ENCODE results near the gene IKZF4.
"Not testable (repeated sequence)": the region's sequence is repeated elsewhere in the genome, so short reads cannot be mapped to it uniquely, and the experiment has no call there.

Gene IKZF4

DNA sequence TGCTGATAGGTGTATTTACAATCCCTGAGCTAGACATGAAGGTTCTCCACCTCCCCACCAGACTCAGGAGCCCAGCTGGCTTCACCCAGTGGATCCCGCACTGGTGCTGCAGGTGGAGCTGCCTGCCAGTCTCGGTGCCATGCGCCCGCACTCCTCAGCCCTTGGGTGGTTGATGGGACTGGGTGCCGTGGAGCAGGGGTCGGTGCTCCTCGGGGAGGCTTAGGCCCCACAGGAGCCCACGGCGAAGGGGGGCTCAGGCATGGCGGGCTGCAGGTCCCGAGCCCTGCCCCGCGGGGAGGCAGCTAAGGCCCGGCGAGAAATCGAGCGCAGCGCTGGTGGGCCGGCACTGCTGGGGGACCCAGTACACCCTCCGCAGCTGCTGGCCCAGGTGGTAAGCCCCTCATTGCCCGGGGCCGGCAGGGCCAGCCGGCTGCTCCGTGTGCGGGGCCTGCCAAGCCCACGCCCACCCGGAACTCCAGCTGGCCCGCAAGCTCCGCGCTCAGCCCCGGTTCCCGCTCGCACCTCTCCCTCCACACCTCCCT lies 20.8 kb upstream of the IKZF4 start:
- DNase-seq = not testable (repeated sequence)

DNA sequence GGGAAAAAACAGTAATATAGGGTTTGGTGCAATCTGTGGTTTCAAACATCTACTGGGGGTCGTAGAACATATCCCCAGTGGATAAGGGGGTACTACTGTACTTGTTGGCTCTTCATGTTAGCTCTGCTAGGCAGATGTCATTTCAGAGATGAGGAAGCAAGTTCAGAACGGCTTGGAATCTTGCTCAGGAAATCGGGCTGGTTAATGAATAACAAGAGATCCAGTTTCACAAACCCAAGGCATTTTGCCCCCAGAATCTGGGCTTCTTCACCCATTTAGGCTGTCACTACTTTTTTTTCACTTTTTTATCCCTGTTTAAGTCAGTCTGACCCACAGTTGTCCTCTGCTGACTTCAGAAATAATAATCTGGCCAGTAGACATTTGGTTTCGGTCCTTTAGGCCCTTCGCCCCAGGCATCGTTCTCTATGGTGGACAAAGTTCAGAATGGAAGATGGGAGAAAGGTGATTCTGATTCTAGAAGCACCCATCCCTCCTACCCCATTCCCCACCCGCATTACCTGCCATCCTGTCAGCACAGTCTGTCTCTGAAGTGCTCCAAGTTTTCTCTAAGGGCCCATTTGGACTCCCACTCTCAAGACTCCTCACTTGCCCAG lies 19.2 kb upstream of the IKZF4 start:
- DNase-seq = no peak

DNA sequence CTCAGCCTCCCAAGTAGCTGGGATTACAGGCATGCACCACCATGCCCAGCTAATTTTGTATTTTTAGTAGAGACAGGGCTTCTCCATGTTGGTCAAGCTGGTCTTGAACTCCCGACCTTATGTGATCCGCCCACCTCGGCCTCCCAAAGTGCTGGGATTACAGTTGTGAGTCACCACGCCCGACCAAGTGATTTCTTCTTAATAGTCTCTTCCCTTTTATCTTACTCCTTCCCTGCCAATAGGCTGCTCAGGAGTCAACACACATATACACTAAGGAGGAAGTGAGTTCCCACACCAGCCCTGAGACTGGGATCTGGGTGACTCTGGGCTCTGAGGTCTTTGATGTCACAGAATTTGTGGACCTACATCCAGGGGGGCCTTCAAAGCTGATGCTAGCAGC lies 17.5 kb upstream of the IKZF4 start:
- not testable (repeated sequence) for DNase-seq

DNA sequence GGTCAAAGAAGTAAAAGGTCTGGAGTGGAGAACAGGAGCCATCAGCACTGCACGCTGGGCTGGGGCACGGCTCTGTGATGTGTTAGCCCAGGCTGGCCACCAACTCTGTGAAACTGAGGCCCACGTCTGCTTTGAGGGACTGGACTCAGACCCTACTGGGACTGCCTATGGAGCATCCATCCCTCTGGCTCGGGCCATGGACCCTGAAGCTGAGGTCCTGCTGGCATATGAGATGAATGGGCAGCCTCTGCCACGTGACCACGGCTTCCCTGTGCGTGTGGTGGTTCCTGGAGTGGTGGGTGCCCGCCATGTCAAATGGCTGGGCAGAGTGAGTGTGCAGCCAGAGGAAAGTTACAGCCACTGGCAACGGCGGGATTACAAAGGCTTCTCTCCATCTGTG lies 16.6 kb upstream of the IKZF4 start:
- DNase-seq = no peak

DNA sequence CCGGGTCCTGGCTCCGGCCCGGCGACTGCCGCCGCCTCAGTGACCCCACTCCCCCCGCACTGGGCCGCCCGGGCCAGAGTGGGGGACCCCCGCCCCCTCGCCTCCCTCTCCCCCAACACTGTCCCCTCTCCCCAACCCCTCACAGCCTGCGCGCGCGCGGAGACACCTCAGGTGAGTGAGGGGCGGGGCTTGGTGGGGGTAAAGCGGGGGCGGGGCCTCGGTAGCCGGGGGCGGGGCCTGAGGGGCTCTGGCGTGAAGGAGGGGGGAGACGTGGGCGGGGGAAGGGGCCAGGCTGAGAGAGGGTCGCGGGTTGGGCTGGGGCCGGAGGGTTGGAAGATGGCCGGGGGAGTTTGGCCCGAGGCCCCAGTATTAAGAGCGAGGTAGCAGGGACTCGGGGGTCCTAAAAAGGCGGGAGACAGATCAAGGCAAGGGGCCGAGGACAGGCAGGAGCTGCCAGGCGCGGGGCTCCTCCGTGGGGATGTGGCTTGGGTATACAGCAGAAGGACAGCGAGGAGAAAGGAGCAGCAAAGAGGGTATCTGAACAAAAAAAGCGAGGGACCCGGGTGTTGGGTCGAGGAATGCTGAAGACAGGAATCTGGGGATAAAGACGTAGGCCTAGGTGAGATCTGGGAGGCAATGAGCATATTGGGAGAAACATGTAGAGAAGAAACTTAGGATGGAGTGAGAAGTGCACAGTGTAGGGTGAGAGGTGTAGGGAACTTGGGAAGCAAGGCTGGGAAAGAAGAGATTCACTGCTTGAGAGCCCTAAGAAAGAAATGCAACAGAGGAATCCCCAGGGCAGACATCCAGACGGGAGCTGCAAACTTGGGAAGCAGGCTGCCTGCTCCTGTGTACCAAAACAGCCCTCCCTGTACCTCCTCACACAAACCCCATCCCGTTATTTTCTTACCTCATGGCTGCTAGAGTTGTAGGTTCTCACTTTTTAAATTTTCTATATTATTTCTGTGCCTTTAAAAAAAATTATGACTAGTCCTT lies 13.0 kb upstream of the IKZF4 start:
- DNase-seq = peak; percentile 49

DNA sequence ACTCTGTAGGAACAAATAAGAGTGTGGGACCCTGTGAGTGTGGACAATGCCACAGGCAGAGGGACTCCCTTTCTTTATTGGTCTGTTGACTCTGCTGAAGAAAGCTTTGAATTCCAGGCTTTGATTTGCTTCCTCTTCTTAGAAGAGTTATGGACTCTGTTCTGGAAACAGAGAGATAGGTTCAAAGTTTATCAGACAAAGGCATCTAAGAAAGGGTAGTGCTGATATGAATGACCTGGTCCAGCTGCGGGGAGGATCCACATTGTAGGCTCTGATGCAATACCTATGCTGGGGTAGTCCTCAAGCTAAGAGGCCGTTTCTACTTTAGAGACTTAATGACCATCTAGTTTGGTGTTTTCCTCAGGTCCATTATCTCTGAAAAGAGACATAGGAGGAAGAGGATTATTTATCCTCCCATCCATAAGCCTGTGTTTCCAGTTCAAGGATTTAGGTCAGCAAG lies 10.7 kb upstream of the IKZF4 start:
- no peak for DNase-seq

DNA sequence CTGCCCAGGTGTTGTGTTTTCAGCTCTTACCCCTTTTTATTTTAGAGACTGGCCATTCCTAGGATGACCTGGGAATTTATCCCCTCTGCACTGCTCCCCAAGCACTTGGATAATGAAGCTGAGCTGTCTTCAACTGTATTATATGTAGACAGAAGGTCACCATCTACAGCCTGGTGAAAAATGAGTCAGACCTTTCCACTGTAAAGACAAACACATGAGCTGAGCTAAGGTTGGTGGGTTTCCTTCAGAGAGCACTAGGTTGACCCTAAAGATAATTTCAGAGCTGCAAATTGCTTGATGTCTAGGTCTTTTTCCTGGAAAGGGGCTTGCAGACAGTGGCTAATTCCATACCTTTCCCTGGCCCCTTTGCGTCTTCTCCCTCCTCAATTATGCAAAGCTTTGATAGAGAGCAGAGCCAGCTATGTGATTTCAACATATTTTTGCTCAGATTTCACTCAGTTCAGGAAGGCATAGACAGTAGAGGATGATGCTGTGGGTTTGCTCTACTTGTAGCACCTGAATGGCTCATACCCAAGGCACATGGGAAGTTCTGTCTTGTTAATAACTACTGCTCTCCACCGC lies 9.2 kb upstream of the IKZF4 start:
- no peak for DNase-seq

DNA sequence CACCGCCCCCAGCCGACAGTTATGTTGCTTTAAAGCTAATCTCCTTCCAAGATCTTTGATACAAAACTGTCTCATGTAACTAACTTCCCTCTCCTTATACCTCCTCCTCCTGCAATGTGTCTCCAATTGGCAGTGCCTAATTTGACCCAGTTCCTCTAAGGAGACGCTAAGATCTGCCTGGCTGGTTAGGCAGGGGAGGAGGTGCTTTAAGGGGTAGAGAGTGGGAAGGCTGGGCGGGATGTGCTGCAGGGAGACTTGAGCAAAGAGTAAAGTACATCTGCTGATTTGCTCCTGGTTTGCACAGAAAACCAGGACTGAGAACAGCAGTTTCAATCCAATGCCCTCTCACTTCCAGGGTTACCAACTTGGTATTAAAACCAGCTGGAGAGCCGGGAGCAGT lies 7.4 kb upstream of the IKZF4 start:
- DNase-seq = no peak

DNA sequence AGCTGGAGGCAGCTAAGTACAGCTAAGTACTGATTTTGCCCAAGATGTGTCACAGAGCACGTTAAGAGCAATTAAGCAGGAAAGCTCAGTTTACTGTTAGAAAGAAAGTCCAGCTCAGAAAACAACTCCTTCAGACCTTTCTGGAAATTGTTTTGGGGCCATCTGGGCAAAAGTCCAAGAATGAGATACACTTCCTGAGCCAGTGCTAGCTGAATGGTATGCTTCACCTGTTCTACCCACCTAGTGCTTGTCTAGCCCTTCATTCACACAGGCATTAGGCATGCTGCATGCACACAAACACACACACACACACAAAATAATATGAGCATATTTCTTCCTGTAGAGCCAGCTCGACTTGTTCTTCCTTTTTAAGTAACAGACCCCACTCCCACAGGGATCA lies 6.6 kb upstream of the IKZF4 start:
- no peak for DNase-seq

DNA sequence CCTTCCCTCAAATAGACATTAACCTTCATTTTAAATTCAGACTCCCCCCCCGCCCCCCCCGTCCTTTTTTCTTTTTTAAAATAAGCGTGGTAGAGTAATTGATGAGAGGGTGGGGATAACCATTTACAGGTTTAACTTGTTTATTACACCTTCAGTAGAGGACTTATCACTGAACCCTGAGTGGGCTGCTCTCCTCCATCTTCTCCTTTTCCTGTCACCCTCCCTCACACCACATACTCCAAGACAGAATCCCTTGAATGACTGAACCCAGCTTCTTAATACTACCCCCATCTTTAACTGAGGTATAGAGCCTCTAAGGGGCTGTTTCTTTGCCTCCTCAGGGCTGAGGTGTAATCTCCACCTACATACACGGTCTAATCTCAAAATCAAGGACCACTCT lies 3.7 kb upstream of the IKZF4 start:
- DNase-seq = no peak

DNA sequence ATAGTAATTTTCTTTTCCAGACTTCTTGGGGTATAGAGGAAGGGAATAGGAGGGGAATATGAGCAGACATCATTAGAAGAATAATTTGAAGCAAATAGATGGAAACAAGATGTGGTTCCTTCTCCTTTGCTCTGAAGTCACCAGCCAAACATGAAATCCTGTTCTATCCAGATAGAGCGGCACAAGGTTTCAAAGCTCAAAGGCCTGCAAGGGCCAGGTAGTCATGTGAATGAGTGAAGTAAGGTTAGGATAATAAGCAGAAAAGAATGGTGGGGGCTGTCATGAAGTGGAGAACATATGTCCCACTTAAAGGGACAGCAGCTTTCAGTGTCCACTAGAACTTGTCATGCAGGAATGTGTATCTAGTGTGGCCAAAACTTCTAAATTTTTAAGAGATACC lies 2.5 kb upstream of the IKZF4 start:
- DNase-seq = no peak

DNA sequence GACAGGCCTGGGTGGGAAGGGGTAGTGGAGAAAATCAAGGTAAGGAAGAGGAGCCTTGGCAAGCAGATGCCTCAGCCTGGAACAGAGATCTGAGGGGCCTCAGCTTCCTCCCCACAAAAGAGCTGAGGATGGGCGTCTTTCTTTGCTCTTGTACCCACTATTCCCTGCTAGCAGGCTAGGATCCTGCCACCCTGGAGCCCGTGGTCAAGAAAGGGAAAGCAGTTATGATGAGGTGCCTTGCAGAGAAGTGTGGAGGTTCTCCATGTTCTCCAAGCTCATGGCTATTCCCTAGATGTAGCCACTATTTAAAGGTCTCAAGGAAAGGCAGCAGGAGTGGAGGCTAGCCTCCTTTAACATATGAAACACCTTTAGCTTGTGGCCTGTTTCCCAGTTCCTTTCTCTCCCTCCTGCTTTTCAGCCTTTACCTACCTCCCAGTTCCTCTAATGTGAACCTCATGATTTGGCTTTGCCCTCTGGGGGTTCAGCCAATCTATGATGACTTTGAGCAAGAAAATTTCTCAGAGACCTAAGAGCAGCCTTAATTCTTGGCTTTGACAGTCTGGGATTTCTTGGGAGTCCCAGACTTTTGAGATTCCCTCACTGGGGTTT lies 1.1 kb downstream of the IKZF4 start:
- no peak for DNase-seq

DNA sequence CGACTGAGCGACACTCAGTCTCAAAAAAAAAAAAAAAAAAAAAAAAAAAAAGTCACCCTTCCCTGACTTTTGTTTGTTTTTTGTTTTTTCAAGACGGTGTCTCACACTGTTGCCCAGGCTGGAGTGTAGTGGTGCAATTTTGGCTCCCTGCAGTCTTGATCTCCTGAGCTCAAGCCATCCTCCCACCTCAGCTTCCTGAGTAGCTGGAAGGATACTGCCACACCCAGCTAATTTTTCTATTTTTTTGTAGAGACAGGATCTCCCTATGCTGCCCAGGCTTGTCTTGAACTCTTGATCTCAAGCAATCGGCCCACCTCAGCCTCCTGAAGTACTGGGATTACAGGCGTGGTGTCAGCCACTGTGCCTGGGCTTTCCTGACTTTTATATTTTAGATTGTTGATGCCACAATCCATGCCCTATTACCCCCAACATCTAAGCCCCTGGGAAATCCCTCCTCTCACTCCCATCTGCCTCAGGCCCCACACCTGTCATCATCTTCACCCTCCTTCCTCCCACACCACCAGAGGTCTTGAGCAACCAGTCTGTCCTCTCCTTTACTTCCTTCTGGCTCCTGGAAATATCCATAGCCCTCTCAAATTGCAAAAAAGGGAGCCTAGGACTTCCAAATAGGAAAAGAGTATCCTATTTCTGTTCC lies 7.8 kb downstream of the IKZF4 start:
- DNase-seq = no peak

DNA sequence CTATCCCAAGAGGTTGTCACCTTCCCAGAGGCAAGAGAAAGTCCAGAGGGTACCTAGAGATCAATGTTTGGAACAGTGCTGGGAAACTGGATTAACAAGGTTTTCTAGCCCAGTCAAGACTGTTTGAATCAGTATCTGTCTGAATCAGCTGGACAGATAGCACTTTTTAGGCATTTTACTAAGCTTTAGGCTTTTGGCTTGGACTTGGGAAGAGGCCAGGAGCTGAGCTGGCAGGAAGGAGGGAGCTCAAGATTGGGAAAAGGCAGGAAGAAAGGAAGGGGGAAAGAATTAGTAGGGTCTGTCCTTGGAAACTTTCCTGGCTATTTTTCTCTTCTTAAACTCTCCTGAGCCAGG lies 8.3 kb downstream of the IKZF4 start:
- DNase-seq = no peak

DNA sequence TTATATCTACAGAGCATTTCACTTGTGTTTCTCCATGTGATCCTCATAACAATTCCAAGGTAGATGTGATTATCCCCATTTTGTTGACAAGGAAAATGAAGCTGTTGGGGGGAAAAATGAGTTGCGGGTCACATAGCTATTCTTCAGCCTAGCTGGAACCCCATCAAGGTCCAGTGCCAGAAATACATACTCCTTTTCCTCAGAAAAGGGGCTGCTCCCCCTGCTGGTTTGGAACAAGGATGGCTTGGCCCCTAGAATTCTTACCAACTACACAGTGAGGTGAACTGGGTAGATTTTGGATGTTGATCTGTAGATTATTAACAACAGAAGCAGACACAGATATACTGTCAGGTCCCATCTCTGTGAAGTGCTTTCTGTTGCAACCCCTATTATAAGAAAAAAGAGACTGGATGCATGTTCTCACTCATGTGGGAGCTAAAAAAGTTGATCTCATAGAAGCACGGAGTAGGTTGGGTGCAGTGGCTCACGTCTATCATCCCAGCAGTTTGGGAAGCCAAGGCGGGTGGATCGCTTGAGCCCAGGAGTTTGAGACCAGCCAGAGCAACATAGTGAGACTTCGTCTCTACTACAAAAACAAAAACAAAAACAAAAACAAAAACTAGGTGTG lies 8.9 kb downstream of the IKZF4 start:
- peak; percentile 37 for DNase-seq

DNA sequence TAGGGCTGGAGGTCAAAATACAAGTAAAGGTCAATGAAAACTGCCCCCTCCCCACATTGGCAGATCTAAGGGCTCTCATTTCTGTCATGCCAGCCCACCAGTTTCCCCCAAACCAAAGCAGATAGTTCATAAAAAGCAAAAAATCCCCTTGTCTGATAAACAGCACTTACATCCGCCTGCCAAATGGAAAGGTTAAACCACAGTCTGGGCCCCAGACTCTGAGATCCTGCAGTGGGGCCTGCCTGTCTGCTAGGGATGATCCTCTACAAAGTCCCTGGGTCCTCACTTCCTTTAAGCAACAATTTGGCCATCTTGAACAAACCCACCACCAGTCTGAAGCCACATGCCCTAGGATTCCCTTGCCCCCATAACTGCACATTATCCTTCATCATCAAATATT lies 11.1 kb downstream of the IKZF4 start:
- peak; percentile 23 for DNase-seq

DNA sequence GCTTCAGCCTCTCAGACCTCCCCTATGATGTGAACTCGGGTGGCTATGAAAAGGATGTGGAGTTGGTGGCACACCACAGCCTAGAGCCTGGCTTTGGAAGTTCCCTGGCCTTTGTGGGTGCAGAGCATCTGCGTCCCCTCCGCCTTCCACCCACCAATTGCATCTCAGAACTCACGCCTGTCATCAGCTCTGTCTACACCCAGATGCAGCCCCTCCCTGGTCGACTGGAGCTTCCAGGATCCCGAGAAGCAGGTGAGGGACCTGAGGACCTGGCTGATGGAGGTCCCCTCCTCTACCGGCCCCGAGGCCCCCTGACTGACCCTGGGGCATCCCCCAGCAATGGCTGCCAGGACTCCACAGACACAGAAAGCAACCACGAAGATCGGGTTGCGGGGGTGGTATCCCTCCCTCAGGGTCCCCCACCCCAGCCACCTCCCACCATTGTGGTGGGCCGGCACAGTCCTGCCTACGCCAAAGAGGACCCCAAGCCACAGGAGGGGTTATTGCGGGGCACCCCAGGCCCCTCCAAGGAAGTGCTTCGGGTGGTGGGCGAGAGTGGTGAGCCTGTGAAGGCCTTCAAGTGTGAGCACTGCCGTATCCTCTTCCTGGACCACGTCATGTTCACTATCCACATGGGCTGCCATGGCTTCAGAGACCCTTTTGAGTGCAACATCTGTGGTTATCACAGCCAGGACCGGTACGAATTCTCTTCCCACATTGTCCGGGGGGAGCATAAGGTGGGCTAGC lies 13.9 kb downstream of the IKZF4 start:
- DNase-seq = peak; percentile 19

DNA sequence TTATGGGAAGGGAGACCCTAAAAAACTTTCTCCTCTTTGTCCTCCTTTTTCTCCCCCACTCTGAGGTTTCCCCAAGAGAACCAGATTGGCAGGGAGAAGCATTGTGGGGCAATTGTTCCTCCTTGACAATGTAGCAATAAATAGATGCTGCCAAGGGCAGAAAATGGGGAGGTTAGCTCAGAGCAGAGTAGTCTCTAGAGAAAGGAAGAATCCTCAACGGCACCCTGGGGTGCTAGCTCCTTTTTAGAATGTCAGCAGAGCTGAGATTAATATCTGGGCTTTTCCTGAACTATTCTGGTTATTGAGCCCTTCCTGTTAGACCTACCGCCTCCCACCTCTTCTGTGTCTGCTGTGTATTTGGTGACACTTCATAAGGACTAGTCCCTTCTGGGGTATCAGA lies 16.3 kb downstream of the IKZF4 start:
- DNase-seq = no peak

DNA sequence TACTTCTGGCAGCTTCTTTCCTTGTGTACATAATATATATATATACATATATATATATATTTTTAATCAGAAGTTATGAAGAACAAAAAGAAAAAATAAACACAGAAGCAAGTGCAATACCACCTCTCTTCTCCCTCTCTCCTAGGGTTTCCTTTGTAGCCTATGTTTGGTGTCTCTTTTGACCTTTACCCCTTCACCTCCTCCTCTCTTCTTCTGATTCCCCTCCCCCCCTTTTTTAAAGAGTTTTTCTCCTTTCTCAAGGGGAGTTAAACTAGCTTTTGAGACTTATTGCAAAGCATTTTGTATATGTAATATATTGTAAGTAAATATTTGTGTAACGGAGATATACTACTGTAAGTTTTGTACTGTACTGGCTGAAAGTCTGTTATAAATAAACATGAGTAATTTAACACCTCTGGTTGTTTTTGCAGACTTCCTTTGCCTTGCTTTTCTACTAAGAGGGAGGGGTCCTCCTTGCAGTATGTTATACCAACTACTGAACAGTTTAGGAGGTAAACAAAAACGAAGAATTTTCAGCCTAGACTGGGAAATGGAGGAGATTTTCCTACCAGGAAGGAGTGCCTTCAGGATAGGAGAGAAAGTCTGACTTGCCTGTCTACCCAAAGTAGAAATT lies 17.3 kb downstream of the IKZF4 start:
- no peak for DNase-seq

DNA sequence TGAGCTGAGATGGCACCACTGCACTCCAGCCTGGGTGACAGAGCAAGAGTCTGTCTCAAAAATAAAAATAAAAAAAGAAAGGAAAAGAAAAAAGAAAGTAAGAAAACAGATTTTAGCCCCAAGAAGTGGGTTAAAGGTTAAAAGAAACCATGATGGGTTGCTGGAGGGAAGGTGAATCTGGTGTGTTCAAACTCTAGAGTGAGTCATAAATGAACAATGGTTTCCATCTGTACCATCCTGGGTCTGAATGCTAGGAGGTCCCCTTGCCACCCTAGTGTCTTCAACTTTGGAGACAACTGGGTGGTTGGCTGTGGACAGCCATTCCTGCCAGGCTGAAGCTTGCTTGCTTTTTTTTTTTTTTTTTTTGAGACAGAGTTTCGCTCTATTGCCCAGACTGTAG lies 19.3 kb downstream of the IKZF4 start:
- DNase-seq = no peak

DNA sequence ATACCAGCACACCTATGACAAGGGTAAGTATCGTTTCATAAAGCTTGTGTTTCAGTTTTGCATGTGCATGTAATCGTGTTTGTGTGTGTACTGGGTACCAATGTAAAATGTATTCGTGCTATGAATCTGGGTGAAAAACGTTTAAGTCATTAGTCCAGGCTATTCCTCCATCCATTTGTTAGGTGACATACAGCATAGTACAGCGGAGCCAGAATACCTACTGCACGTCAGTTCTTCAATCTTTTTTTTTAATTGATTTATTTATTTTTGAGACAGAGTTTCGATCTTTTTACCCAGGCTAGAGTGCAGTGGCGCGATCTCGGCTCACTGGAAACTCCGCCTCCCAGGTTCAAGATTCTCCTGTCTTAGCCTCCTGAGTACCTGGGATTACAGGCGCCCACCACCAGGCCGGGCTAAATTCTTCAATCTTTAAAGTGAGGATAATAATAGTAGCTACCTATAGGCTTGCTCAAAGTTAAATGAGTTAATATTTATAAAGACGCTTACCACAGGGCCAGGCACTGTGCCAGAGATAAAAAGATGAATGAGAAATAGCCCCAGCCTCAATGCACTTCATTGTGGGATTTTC lies 20.2 kb downstream of the IKZF4 start:
- no peak for DNase-seq
